PFSK-1 (cell line): ENCODE data around the gene MKX. TPM values are rescaled to one million over a fixed set of nuclear protein-coding genes. Genes with fewer than 3 reads are reported as not detected.

Experiments
- FOXP2 ChIP-seq: optimal IDR thresholded peaks from 2 replicates; pipeline ENCODE3; 2011; ENCODE audit warnings: borderline replicate concordance, control low read depth, inconsistent platforms; ENCODE audit not compliant: insufficient read depth; ENCODE audit errors: extremely low read length, extremely low read depth
- POLR2AphosphoS5 ChIP-seq: IDR thresholded peaks from 2 replicates; pipeline ENCODE4 v1.6.1; 2012; ENCODE audit warnings: low read depth, mild to moderate bottlenecking, control low read depth, low read length, moderate library complexity
- SIN3A ChIP-seq: IDR thresholded peaks from 2 replicates; pipeline ENCODE4 v1.6.1; 2012; ENCODE audit warnings: mild to moderate bottlenecking, low read length, moderate library complexity, borderline replicate concordance; ENCODE audit not compliant: insufficient read depth
- TAF1 ChIP-seq: IDR thresholded peaks from 2 replicates; pipeline ENCODE4 v1.6.1; 2012; ENCODE audit warnings: low read length, control low read depth, borderline replicate concordance; ENCODE audit not compliant: insufficient read depth
- polyA plus RNA-seq: library from polyadenylated mRNA; unstranded; fragments of >200 nt; gene quantifications from one replicate; pipeline ENCODE4 v1.2.1, GENCODE V29; 2012; ENCODE audit warnings: low read depth, missing spikeins; ENCODE audit not compliant: insufficient read length
- TF ChIP-seq, protein P1 (sequence below), 2 experiments: IDR thresholded peaks; 2 replicates each; pipeline versions ENCODE4 v1.6.1 to v1.8.0; 2011 to 2012; ENCODE audit warnings: low read depth in 2 of 2, low read length in 2 of 2, control low read depth in 1 of 2, inconsistent platforms in 1 of 2, mild to moderate bottlenecking in 1 of 2, moderate library complexity in 1 of 2; ENCODE audit not compliant: insufficient read depth in 1 of 2

Gene MKX
- polyA plus RNA-seq = not detected

DNA sequence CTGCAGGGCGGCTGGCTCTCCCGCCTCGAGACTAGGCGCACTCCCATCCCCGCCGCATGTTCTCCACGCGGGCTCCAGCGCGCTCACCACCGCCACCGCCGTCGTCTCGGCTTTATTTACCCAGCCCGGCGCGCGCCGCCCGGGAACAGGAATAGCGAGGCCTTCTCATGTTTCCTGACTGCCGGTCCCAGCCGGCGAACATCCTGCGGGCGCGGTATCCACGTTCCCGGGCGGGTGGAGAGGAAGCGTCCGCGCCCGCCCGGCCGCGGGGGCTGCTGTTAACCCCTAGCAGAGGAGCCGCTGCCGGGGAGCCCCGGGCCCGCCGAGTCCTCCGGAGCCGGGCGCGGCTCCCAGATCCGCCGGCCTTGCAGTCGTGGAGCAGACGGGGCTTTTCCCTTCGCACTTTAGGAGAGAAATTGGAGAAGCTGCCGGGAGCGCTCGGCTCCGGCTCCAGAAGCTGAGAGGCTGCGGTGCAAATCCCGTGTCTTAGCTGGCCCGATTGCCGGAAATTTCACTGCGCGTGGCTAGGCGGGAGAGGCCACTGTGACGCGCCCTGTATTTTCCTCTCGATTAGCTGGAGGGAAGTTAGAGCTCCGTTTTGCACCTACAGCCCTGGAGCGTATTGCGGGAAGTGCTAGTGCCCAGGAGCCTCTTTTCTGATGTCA lies at the start of gene MKX:
TSS of gene MKX (minus strand) at position 88 of the 665 bp plus-strand sequence. CDS start 2,404 bp downstream, outside the sequence.
- no peak for TF ChIP-seq FOXP2
- TF ChIP-seq TAF1 = no peak
- TF ChIP-seq, protein P1, sequence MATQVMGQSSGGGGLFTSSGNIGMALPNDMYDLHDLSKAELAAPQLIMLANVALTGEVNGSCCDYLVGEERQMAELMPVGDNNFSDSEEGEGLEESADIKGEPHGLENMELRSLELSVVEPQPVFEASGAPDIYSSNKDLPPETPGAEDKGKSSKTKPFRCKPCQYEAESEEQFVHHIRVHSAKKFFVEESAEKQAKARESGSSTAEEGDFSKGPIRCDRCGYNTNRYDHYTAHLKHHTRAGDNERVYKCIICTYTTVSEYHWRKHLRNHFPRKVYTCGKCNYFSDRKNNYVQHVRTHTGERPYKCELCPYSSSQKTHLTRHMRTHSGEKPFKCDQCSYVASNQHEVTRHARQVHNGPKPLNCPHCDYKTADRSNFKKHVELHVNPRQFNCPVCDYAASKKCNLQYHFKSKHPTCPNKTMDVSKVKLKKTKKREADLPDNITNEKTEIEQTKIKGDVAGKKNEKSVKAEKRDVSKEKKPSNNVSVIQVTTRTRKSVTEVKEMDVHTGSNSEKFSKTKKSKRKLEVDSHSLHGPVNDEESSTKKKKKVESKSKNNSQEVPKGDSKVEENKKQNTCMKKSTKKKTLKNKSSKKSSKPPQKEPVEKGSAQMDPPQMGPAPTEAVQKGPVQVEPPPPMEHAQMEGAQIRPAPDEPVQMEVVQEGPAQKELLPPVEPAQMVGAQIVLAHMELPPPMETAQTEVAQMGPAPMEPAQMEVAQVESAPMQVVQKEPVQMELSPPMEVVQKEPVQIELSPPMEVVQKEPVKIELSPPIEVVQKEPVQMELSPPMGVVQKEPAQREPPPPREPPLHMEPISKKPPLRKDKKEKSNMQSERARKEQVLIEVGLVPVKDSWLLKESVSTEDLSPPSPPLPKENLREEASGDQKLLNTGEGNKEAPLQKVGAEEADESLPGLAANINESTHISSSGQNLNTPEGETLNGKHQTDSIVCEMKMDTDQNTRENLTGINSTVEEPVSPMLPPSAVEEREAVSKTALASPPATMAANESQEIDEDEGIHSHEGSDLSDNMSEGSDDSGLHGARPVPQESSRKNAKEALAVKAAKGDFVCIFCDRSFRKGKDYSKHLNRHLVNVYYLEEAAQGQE (IDR thresholded peaks at IDR 0.05; ENCODE audit: insufficient read depth in 1 of 2, low read depth in 2 of 2, low read length in 2 of 2) = no peak

- TF ChIP-seq, protein P1 (IDR thresholded peaks at IDR 0.05; ENCODE audit: insufficient read depth in 1 of 2, low read depth in 2 of 2, low read length in 2 of 2) = no peak
- TF ChIP-seq TAF1 = no peak
- TF ChIP-seq SIN3A = no peak
Measured at GRCh38 chr10:27794157-27794556, 48.5 kb upstream of the MKX start.

GRCh38 chr10:27792216-27792615 lies 46.6 kb upstream of the MKX start:
- TF ChIP-seq POLR2AphosphoS5 (no peak), FOXP2 (no peak), SIN3A (no peak), TAF1 (no peak)
- TF ChIP-seq, protein P1 (IDR thresholded peaks at IDR 0.05; ENCODE audit: insufficient read depth in 1 of 2, low read depth in 2 of 2, low read length in 2 of 2) = no peak

DNA sequence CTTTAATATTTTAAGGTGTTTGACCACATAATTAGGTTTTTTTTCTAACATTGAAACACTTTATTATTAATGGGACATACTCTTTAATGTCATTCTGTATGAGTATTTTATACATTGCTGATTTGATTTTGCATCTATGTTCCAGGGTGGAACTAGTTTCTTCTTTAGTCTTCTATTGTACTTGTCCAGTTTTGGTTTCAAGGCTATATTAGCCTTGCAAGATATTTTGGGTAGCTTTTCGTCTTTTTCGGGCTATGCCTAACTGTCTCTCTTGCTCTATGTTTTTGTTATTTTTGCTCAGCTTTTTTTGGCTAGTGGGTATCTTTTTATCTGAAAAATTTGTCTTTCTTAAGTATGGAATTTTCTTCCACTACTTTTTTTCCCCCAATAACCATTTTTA lies 38.7 kb upstream of the MKX start:
- TF ChIP-seq POLR2AphosphoS5 (no peak), FOXP2 (no peak)

- TF ChIP-seq, protein P1 (IDR thresholded peaks at IDR 0.05; ENCODE audit: insufficient read depth in 1 of 2, low read depth in 2 of 2, low read length in 2 of 2) = no peak
- no peak for TF ChIP-seq POLR2AphosphoS5
- no peak for TF ChIP-seq TAF1
- TF ChIP-seq FOXP2 = no peak
- TF ChIP-seq SIN3A = no peak
Measured at GRCh38 chr10:27783660-27784059, 38.0 kb upstream of the MKX start.
